HL-60 (cell line): ENCODE measurements around the gene ZNF717.

Experiments
- POLR2AphosphoS5 ChIP-seq: IDR thresholded peaks from 2 replicates; pipeline ENCODE4 v1.6.1; 2012; ENCODE audit warnings: low read depth
- TF ChIP-seq, protein P1 (sequence below): IDR thresholded peaks from one replicate; pipeline ENCODE4 v1.5.1; 2011; ENCODE audit warnings: low read length, control low read depth, inconsistent platforms; ENCODE audit not compliant: insufficient read depth
- TF ChIP-seq, protein P2 (sequence below): IDR thresholded peaks from 2 replicates; pipeline ENCODE4 v1.6.1; 2012; ENCODE audit warnings: low read depth; ENCODE audit not compliant: insufficient replicate concordance

DNA sequence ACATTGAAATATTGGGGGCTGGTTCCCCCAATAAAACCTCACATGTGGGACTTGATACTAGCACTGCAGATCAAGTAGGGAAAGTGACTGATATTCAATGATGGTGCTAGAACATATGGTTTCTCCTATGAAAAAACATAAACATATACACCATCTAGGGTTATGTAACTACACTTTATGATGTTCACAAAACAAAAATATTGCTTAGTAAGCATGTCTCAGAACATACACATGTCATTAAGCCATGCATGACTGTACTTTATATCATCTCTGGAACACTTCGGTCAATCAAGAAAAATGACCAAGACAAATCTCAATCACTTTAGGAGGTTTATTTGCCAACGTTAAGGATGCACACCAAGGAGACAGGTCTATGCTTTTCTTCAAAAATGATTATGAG lies 57.4 kb downstream of the ZNF717 start:
- no peak for TF ChIP-seq POLR2AphosphoS5
- TF ChIP-seq, protein P1, sequence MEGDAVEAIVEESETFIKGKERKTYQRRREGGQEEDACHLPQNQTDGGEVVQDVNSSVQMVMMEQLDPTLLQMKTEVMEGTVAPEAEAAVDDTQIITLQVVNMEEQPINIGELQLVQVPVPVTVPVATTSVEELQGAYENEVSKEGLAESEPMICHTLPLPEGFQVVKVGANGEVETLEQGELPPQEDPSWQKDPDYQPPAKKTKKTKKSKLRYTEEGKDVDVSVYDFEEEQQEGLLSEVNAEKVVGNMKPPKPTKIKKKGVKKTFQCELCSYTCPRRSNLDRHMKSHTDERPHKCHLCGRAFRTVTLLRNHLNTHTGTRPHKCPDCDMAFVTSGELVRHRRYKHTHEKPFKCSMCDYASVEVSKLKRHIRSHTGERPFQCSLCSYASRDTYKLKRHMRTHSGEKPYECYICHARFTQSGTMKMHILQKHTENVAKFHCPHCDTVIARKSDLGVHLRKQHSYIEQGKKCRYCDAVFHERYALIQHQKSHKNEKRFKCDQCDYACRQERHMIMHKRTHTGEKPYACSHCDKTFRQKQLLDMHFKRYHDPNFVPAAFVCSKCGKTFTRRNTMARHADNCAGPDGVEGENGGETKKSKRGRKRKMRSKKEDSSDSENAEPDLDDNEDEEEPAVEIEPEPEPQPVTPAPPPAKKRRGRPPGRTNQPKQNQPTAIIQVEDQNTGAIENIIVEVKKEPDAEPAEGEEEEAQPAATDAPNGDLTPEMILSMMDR = no peak
- TF ChIP-seq, protein P2, sequence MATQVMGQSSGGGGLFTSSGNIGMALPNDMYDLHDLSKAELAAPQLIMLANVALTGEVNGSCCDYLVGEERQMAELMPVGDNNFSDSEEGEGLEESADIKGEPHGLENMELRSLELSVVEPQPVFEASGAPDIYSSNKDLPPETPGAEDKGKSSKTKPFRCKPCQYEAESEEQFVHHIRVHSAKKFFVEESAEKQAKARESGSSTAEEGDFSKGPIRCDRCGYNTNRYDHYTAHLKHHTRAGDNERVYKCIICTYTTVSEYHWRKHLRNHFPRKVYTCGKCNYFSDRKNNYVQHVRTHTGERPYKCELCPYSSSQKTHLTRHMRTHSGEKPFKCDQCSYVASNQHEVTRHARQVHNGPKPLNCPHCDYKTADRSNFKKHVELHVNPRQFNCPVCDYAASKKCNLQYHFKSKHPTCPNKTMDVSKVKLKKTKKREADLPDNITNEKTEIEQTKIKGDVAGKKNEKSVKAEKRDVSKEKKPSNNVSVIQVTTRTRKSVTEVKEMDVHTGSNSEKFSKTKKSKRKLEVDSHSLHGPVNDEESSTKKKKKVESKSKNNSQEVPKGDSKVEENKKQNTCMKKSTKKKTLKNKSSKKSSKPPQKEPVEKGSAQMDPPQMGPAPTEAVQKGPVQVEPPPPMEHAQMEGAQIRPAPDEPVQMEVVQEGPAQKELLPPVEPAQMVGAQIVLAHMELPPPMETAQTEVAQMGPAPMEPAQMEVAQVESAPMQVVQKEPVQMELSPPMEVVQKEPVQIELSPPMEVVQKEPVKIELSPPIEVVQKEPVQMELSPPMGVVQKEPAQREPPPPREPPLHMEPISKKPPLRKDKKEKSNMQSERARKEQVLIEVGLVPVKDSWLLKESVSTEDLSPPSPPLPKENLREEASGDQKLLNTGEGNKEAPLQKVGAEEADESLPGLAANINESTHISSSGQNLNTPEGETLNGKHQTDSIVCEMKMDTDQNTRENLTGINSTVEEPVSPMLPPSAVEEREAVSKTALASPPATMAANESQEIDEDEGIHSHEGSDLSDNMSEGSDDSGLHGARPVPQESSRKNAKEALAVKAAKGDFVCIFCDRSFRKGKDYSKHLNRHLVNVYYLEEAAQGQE = no peak
